ENCODE measurements around the gene KRT80. TPM values are rescaled to one million over a fixed set of nuclear protein-coding genes. Genes with fewer than 3 reads are reported as not detected.
A peak's percentile ranks its signal among the peaks of the same experiment; 100 is the strongest.

Gene KRT80
- total and polyA plus RNA-seq, 2 experiments from 2014 or later: not detected

DNA sequence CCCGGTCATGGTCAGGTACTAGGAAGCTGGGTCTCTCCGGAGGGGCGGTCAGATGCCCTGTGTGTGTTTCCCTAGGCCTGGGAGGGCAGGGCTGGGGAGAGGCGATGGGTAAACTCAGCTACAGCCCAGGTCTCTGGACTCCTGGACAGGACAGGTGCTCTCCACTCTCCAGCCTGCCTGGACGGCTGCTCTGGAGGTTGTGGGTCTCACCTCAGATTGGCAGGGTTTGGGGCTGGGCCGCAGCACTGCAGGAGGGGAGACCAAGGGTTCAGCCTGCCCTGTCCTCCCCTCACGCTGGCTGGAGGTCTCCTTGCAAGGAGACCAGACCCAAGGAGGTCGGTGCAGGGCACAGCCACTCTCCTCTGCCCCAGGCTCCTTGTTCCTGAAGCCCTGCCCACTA lies 7.8 kb downstream of the KRT80 start:
- H3K4me2 ChIP-seq: no peak overlapping the region

DNA sequence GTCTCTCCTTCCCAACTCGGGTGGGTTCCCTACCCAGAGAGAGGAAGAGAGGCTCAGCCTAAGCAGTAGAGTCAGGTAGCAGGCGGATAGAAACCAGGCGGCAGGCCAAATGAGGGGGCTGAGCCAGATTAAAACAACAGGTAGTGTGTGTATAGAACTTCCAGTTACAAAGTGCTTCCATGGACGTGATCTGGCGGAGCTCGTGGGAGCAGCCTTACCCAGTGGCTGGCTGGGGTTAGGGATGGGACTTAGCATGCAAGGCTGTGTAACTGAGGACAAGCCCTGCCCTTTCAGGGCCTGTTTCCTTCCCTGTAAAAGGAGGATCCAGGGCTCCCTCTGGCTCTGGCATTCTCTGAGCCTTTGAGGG lies 8.3 kb downstream of the KRT80 start:
- H3K4me1 ChIP-seq (ENCODE audit: insufficient read depth): peaks cover 14% of the 10 kb centered on the region
- no peaks in the 10 kb centered on the region for H3K36me3 Mint-ChIP-seq (ENCODE audit: low read depth)
- peak overlapping the region; percentile 55; the same call in 1 of the 2 replicates for H3K4me2 ChIP-seq

More for the DNA sequence above, 7.8 kb downstream of the KRT80 start:
- ATAC-seq (no peak), DNase-seq (ENCODE audit: low spot score) (no peak)
- H3K9me3 Mint-ChIP-seq: no peaks in the 10 kb centered on the region
- Histone ChIP-seq H3K4me3 (no peak overlapping the region), H3K27ac (ENCODE audit: low read depth) (no peak overlapping the region), H2AFZ (no peak overlapping the region; the same call in 1 of the 2 replicates), H3K9me2 (ENCODE audit: insufficient read depth) (no peaks in the 10 kb centered on the region), H3K79me2 (replicated peaks; ENCODE audit: insufficient read depth) (no peaks in the 10 kb centered on the region), H3F3A (replicated peaks; ENCODE audit: low read depth) (no peaks in the 10 kb centered on the region), H3K27me3 (ENCODE audit: insufficient read depth) (no peaks in the 10 kb centered on the region), H3K4me1 (ENCODE audit: insufficient read depth) (peaks cover 14% of the 10 kb centered on the region), H3K36me3 (ENCODE audit: insufficient read depth) (no peaks in the 10 kb centered on the region), H4K20me1 (replicated peaks; ENCODE audit: insufficient read depth) (no peaks in the 10 kb centered on the region)
- peaks cover 9% of the 10 kb centered on the region for H3K27me3 Mint-ChIP-seq (ENCODE audit: insufficient read depth, low read depth, poor library complexity)
- H3K36me3 Mint-ChIP-seq (ENCODE audit: low read depth): no peaks in the 10 kb centered on the region
- TF ChIP-seq EZH2phosphoT487 (IDR thresholded peaks at IDR 0.05; ENCODE audit: unreplicated experiment) (no peak), ZNF331 (CRISPR knock-in tag; IDR thresholded peaks at IDR 0.05; ENCODE audit: low read depth) (no peak), ZNF114 (CRISPR knock-in tag; IDR thresholded peaks at IDR 0.05) (no peak), CREB1 (CRISPR knock-in tag; IDR thresholded peaks at IDR 0.05; ENCODE audit: low read depth) (no peak), ETS1 (IDR thresholded peaks at IDR 0.05) (no peak), POLR2AphosphoS5 (IDR thresholded peaks at IDR 0.05; ENCODE audit: low read depth) (no peak)
- peaks cover 36% of the 10 kb centered on the region for H3K4me1 Mint-ChIP-seq
- no peak overlapping the region for H3K4me3 Mint-ChIP-seq
- H3K27ac Mint-ChIP-seq: no peak overlapping the region

GRCh38 chr12:52182898-52183543 lies 8.8 kb downstream of the KRT80 start:
- Mint-ChIP-seq H3K9me3 (no peaks in the 10 kb centered on the region), H3K36me3 (ENCODE audit: low read depth) (no peaks in the 10 kb centered on the region), H3K4me1 (peaks cover 36% of the 10 kb centered on the region), H3K4me3 (no peak overlapping the region), H3K27ac (peak overlapping the region; percentile 69; the same call in 1 of the 2 replicates), H3K27me3 (ENCODE audit: insufficient read depth, low read depth, poor library complexity) (peaks cover 9% of the 10 kb centered on the region)
- peak overlapping the region; percentile 55; the same call in 1 of the 2 replicates for H3K4me2 ChIP-seq
- peak overlapping the region; percentile 72 for H2AFZ ChIP-seq
- H3K4me1 ChIP-seq (ENCODE audit: insufficient read depth): peaks cover 14% of the 10 kb centered on the region
- H4K20me1 ChIP-seq (replicated peaks; ENCODE audit: insufficient read depth): no peaks in the 10 kb centered on the region
- H3K9me2 ChIP-seq (ENCODE audit: insufficient read depth): no peaks in the 10 kb centered on the region
- peak; percentile 48 for DNase-seq (ENCODE audit: low spot score)
- H3K27ac ChIP-seq (ENCODE audit: low read depth): no peak overlapping the region
- H3F3A ChIP-seq (replicated peaks; ENCODE audit: low read depth): no peaks in the 10 kb centered on the region
- no peaks in the 10 kb centered on the region for H3K27me3 ChIP-seq (ENCODE audit: insufficient read depth)
- no peaks in the 10 kb centered on the region for H3K36me3 ChIP-seq (ENCODE audit: insufficient read depth)
- no peaks in the 10 kb centered on the region for H3K79me2 ChIP-seq (replicated peaks; ENCODE audit: insufficient read depth)
- ATAC-seq: peak; percentile 48
- no peak overlapping the region for H3K4me3 ChIP-seq
- TF ChIP-seq POLR2AphosphoS5 (IDR thresholded peaks at IDR 0.05; ENCODE audit: low read depth): no peak
- TF ChIP-seq, protein P1, sequence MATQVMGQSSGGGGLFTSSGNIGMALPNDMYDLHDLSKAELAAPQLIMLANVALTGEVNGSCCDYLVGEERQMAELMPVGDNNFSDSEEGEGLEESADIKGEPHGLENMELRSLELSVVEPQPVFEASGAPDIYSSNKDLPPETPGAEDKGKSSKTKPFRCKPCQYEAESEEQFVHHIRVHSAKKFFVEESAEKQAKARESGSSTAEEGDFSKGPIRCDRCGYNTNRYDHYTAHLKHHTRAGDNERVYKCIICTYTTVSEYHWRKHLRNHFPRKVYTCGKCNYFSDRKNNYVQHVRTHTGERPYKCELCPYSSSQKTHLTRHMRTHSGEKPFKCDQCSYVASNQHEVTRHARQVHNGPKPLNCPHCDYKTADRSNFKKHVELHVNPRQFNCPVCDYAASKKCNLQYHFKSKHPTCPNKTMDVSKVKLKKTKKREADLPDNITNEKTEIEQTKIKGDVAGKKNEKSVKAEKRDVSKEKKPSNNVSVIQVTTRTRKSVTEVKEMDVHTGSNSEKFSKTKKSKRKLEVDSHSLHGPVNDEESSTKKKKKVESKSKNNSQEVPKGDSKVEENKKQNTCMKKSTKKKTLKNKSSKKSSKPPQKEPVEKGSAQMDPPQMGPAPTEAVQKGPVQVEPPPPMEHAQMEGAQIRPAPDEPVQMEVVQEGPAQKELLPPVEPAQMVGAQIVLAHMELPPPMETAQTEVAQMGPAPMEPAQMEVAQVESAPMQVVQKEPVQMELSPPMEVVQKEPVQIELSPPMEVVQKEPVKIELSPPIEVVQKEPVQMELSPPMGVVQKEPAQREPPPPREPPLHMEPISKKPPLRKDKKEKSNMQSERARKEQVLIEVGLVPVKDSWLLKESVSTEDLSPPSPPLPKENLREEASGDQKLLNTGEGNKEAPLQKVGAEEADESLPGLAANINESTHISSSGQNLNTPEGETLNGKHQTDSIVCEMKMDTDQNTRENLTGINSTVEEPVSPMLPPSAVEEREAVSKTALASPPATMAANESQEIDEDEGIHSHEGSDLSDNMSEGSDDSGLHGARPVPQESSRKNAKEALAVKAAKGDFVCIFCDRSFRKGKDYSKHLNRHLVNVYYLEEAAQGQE (IDR thresholded peaks at IDR 0.05; ENCODE audit: unreplicated experiment): no peak

More for the DNA sequence above, 8.3 kb downstream of the KRT80 start:
- Histone ChIP-seq H3K9me2 (ENCODE audit: insufficient read depth) (no peaks in the 10 kb centered on the region), H3F3A (replicated peaks; ENCODE audit: low read depth) (no peaks in the 10 kb centered on the region), H3K27ac (ENCODE audit: low read depth) (no peak overlapping the region), H4K20me1 (replicated peaks; ENCODE audit: insufficient read depth) (no peaks in the 10 kb centered on the region), H3K79me2 (replicated peaks; ENCODE audit: insufficient read depth) (no peaks in the 10 kb centered on the region), H3K27me3 (ENCODE audit: insufficient read depth) (no peaks in the 10 kb centered on the region), H3K4me3 (no peak overlapping the region), H2AFZ (peak overlapping the region; percentile 72), H3K36me3 (ENCODE audit: insufficient read depth) (no peaks in the 10 kb centered on the region)
- H3K4me1 Mint-ChIP-seq: peaks cover 36% of the 10 kb centered on the region
- peaks cover 9% of the 10 kb centered on the region for H3K27me3 Mint-ChIP-seq (ENCODE audit: insufficient read depth, low read depth, poor library complexity)
- DNase-seq (ENCODE audit: low spot score) (no peak), ATAC-seq (peak; percentile 4; the same call in 1 of the 3 replicates)
- H3K27ac Mint-ChIP-seq: peak overlapping the region; percentile 69; the same call in 1 of the 2 replicates
- no peaks in the 10 kb centered on the region for H3K9me3 Mint-ChIP-seq
- TF ChIP-seq ZNF331 (CRISPR knock-in tag; IDR thresholded peaks at IDR 0.05; ENCODE audit: low read depth): no peak
- no peak for TF ChIP-seq POLR2AphosphoS5 (IDR thresholded peaks at IDR 0.05; ENCODE audit: low read depth)
- TF ChIP-seq ZNF114 (CRISPR knock-in tag; IDR thresholded peaks at IDR 0.05): no peak
- no peak overlapping the region for H3K4me3 Mint-ChIP-seq

Data from GM23338 (cell line).